GM23338 (cell line): Measurements from ENCODE around the gene CNGA1. TPM values are rescaled to one million over a fixed set of nuclear protein-coding genes. Genes with fewer than 3 reads are reported as not detected.
A peak's percentile ranks its signal among the peaks of the same experiment; 100 is the strongest.

Experiments
- ATAC-seq: fragments of 200-7000 bp; cut with Tn5 transposase; 3 replicates; pipeline ENCODE4 v1.9.1; 2020
- DNase-seq: peaks from one replicate; pipeline ENCODE4 v3.0.0-alpha.2; 2015; ENCODE audit warnings: low spot score
- H2AFZ ChIP-seq: fragments of 200-600 bp; sonication (generic); 2 replicates; pipeline ENCODE4 v1.8.0; 2016; ENCODE audit warnings: antibody characterized with exemption, mild to moderate bottlenecking, moderate library complexity
- H3F3A ChIP-seq: fragments of 200-600 bp; sonication (generic); replicated peaks from 2 replicates; pipeline ENCODE4 v1.8.0; 2017; ENCODE audit warnings: antibody characterized with exemption, mixed run types, low read depth
- H3K27ac ChIP-seq: fragments of 200-600 bp; sonication (generic); 2 replicates; pipeline ENCODE4 v1.6.1; 2016; ENCODE audit warnings: low read depth
- H3K27me3 ChIP-seq: fragments of 200-600 bp; sonication (generic); 2 replicates; pipeline ENCODE4 v1.8.0; 2016; ENCODE audit warnings: mild to moderate bottlenecking, mixed run types, moderate library complexity; ENCODE audit not compliant: insufficient read depth
- H3K36me3 ChIP-seq: fragments of 200-600 bp; sonication (generic); 2 replicates; pipeline ENCODE4 v1.8.0; 2016; ENCODE audit warnings: mild to moderate bottlenecking; ENCODE audit not compliant: insufficient read depth
- H3K4me1 ChIP-seq: fragments of 200-600 bp; sonication (generic); 2 replicates; pipeline ENCODE4 v1.8.0; 2016; ENCODE audit warnings: mild to moderate bottlenecking, moderate library complexity; ENCODE audit not compliant: insufficient read depth
- H3K4me2 ChIP-seq: fragments of 200-600 bp; sonication (generic); 2 replicates; pipeline ENCODE4 v1.7.1; 2017; ENCODE audit warnings: mixed run types
- H3K4me3 ChIP-seq: fragments of 200-600 bp; sonication (generic); 2 replicates; pipeline ENCODE4 v1.6.1; 2016; ENCODE audit warnings: mixed run types
- H3K79me2 ChIP-seq: fragments of 200-600 bp; sonication (generic); replicated peaks from 2 replicates; pipeline ENCODE4 v1.8.0; 2017; ENCODE audit warnings: mild to moderate bottlenecking; ENCODE audit not compliant: insufficient read depth
- H3K9me2 ChIP-seq: fragments of 200-600 bp; sonication (generic); 2 replicates; pipeline ENCODE4 v1.8.0; 2017; ENCODE audit not compliant: insufficient read depth
- H4K20me1 ChIP-seq: fragments of 200-600 bp; sonication (generic); replicated peaks from 2 replicates; pipeline ENCODE4 v1.8.0; 2017; ENCODE audit warnings: mild to moderate bottlenecking; ENCODE audit not compliant: insufficient read depth
- H3K27ac Mint-ChIP-seq: 2 replicates; pipeline ENCODE4 v1.8.0; 2020; ENCODE audit warnings: inconsistent platforms, mild to moderate bottlenecking, moderate library complexity, mixed read lengths
- H3K27me3 Mint-ChIP-seq: 3 replicates; pipeline ENCODE4 v1.8.0; 2022; ENCODE audit warnings: low read depth, mild to moderate bottlenecking, moderate library complexity, mixed read lengths, inconsistent platforms; ENCODE audit not compliant: insufficient read depth, poor library complexity
- H3K36me3 Mint-ChIP-seq: 3 replicates; pipeline ENCODE4 v1.8.0; 2021; ENCODE audit warnings: low read depth, mild to moderate bottlenecking, inconsistent platforms, moderate library complexity, mixed read lengths
- H3K4me1 Mint-ChIP-seq: 3 replicates; pipeline ENCODE4 v1.8.0; 2020; ENCODE audit warnings: mild to moderate bottlenecking, inconsistent platforms, mixed read lengths
- H3K4me3 Mint-ChIP-seq: 3 replicates; pipeline ENCODE4 v1.8.0; 2021; ENCODE audit warnings: moderate library complexity, mild to moderate bottlenecking, inconsistent platforms, mixed read lengths
- H3K9me3 Mint-ChIP-seq: 3 replicates; pipeline ENCODE4 v1.8.0; 2020; ENCODE audit warnings: moderate library complexity, mild to moderate bottlenecking, inconsistent platforms, mixed read lengths
- CREB1 ChIP-seq: fragments of 250-450 bp; sonication (Bioruptor Pico); IDR thresholded peaks from 2 replicates; pipeline ENCODE4 v1.5.0; 2020; ENCODE audit warnings: low read depth, mild to moderate bottlenecking, moderate library complexity
- CTCF ChIP-seq, 2 experiments: fragments of 200-600 bp in 1 of 2; sonication (generic) in 1 of 2; conservative IDR thresholded peaks; 2 replicates each; pipeline versions ENCODE4 v1.5.1 to v1.6.1; 2016 to 2017; ENCODE audit warnings: antibody characterized with exemption in 2 of 2, low read depth in 2 of 2, mild to moderate bottlenecking in 2 of 2, moderate library complexity in 1 of 2
- ETS1 ChIP-seq: IDR thresholded peaks from 2 replicates; pipeline ENCODE4 v1.6.1; 2016; ENCODE audit warnings: antibody characterized with exemption
- EZH2 ChIP-seq: fragments of 200-600 bp; sonication (generic); IDR thresholded peaks from one replicate; pipeline ENCODE4 v1.8.0; 2017; ENCODE audit warnings: antibody characterized with exemption, mild to moderate bottlenecking, low read depth; ENCODE audit not compliant: unreplicated experiment
- EZH2phosphoT487 ChIP-seq: fragments of 200-600 bp; sonication (generic); IDR thresholded peaks from one replicate; pipeline ENCODE4 v1.8.1; 2018; ENCODE audit warnings: antibody characterized with exemption; ENCODE audit not compliant: unreplicated experiment
- JUNB ChIP-seq: IDR thresholded peaks from one replicate; pipeline ENCODE4 v1.6.1; 2016; ENCODE audit warnings: antibody characterized with exemption; ENCODE audit not compliant: unreplicated experiment
- NANOG ChIP-seq: IDR thresholded peaks from 2 replicates; pipeline ENCODE4 v1.6.1; 2016; ENCODE audit warnings: antibody characterized with exemption, borderline replicate concordance
- POLR2AphosphoS5 ChIP-seq: IDR thresholded peaks from 2 replicates; pipeline ENCODE4 v1.6.1; 2016; ENCODE audit warnings: antibody characterized with exemption, low read depth
- REST ChIP-seq: IDR thresholded peaks from one replicate; pipeline ENCODE4 v1.6.1; 2018; ENCODE audit warnings: antibody characterized with exemption; ENCODE audit not compliant: unreplicated experiment
- STAT1 ChIP-seq: IDR thresholded peaks from one replicate; pipeline ENCODE4 v1.6.1; 2016; ENCODE audit warnings: antibody characterized with exemption; ENCODE audit not compliant: unreplicated experiment
- ZNF331 ChIP-seq: fragments of 250-450 bp; sonication (Bioruptor Pico); IDR thresholded peaks from 2 replicates; pipeline ENCODE4 v1.5.0; 2020; ENCODE audit warnings: low read depth, mild to moderate bottlenecking, moderate library complexity
- polyA plus RNA-seq: library from polyadenylated mRNA; unstranded; fragments of >200 nt; fragmentation: Nextera tagmentation; extraction: Ambion mirVana; gene quantifications from 2 replicates; pipeline ENCODE4 v1.2.1, GENCODE V29; 2016
- total RNA-seq: library from RNA; depleted of rRNA; stranded (reverse); fragments of >200 nt; shearing (Covaris generic); gene quantifications from 2 replicates; pipeline ENCODE4 v1.2.3, GENCODE V29; 2014

Gene CNGA1
- total and polyA plus RNA-seq, 2 experiments from 2014 or later: 3.3 to 4.9 TPM

GRCh38 chr4:47968847-47969246 is 47.6 kb downstream of the CNGA1 start:
- no peak for DNase-seq
- Histone ChIP-seq H3K36me3 (no peaks in the 10 kb centered on the region), H3K4me2 (no peak overlapping the region), H3K9me2 (no peaks in the 10 kb centered on the region), H2AFZ (no peak overlapping the region), H3K27ac (no peak overlapping the region), H3K27me3 (no peaks in the 10 kb centered on the region), H3F3A (no peaks in the 10 kb centered on the region), H4K20me1 (no peaks in the 10 kb centered on the region), H3K4me3 (no peak overlapping the region), H3K79me2 (no peaks in the 10 kb centered on the region), H3K4me1 (no peaks in the 10 kb centered on the region)
- no peak for TF ChIP-seq NANOG
- TF ChIP-seq EZH2: no peak
- TF ChIP-seq STAT1: no peak
- no peak for TF ChIP-seq REST
- TF ChIP-seq ETS1: no peak
- TF ChIP-seq EZH2phosphoT487: no peak
- TF ChIP-seq POLR2AphosphoS5: no peak
- TF ChIP-seq ZNF331 (CRISPR knock-in tag): no peak
- no peak for TF ChIP-seq CREB1 (CRISPR knock-in tag)
- Mint-ChIP-seq H3K9me3 (peaks cover 4% of the 10 kb centered on the region; the same call in 2 of the 3 replicates), H3K27me3 (peaks cover 2% of the 10 kb centered on the region), H3K27ac (no peak overlapping the region), H3K4me1 (no peaks in the 10 kb centered on the region), H3K4me3 (no peak overlapping the region), H3K36me3 (0 out of 3 replicates have a peak, but pooled peaks cover 3% of the 10 kb centered on the region)
- no peak for ATAC-seq

GRCh38 chr4:47954677-47955076 is 61.8 kb downstream of the CNGA1 start:
- no peak overlapping the region for H3K4me3 ChIP-seq
- H3K4me1 ChIP-seq: peaks cover 12% of the 10 kb centered on the region; the same call in 1 of the 2 replicates
- Mint-ChIP-seq H3K27ac (no peak overlapping the region), H3K9me3 (peaks cover 6% of the 10 kb centered on the region; the same call in 1 of the 3 replicates), H3K27me3 (peaks cover 8% of the 10 kb centered on the region), H3K4me3 (no peak overlapping the region), H3K4me1 (peaks cover 5% of the 10 kb centered on the region; the same call in 2 of the 3 replicates), H3K36me3 (peaks cover 4% of the 10 kb centered on the region; the same call in 1 of the 3 replicates)
- peak overlapping the region; percentile 87 for H2AFZ ChIP-seq
- H3K79me2 ChIP-seq: no peaks in the 10 kb centered on the region
- H3K36me3 ChIP-seq: no peaks in the 10 kb centered on the region
- ATAC-seq (peak; percentile 28; the same call in 2 of the 3 replicates), DNase-seq (no peak)
- no peak overlapping the region for H3K27ac ChIP-seq
- H3K9me2 ChIP-seq: no peaks in the 10 kb centered on the region
- no peaks in the 10 kb centered on the region for H3F3A ChIP-seq
- H3K4me2 ChIP-seq: peak overlapping the region; percentile 24
- no peaks in the 10 kb centered on the region for H4K20me1 ChIP-seq
- no peaks in the 10 kb centered on the region for H3K27me3 ChIP-seq
- TF ChIP-seq EZH2phosphoT487 (no peak), JUNB (no peak), REST (no peak), EZH2 (no peak), CREB1 (CRISPR knock-in tag) (no peak), ETS1 (no peak), CTCF (conservative IDR thresholded peaks at IDR 0.05; ENCODE audit: low read depth in 2 of 2) (no peak), NANOG (no peak)
